Chondrocyte (in vitro differentiated cells): ENCODE results near the gene CCDC137. TPM values are rescaled to one million over a fixed set of nuclear protein-coding genes. Genes with fewer than 3 reads are reported as not detected.

Experiments used
- DNase-seq: peaks from one replicate; pipeline ENCODE4 v3.0.0; 2021; ENCODE audit warnings: mixed read lengths, low spot score
- H3K27ac Mint-ChIP-seq: one replicate; pipeline ENCODE4 v1.8.0; 2021; ENCODE audit warnings: mild to moderate bottlenecking, moderate library complexity, mixed read lengths; ENCODE audit not compliant: unreplicated experiment
- H3K27me3 Mint-ChIP-seq: 2 replicates; pipeline ENCODE4 v1.8.0; 2021; ENCODE audit warnings: low read depth, mixed read lengths
- H3K36me3 Mint-ChIP-seq: 2 replicates; pipeline ENCODE4 v1.8.0; 2021; ENCODE audit warnings: low read depth, mixed read lengths
- H3K4me1 Mint-ChIP-seq: 2 replicates; pipeline ENCODE4 v1.8.0; 2021; ENCODE audit warnings: low read depth, mild to moderate bottlenecking, mixed read lengths
- H3K4me3 Mint-ChIP-seq: one replicate; pipeline ENCODE4 v1.8.0; 2021; ENCODE audit warnings: mild to moderate bottlenecking, moderate library complexity, mixed read lengths; ENCODE audit not compliant: unreplicated experiment
- H3K9me3 Mint-ChIP-seq: 2 replicates; pipeline ENCODE4 v1.8.0; 2021; ENCODE audit warnings: low read depth, mixed read lengths
- total RNA-seq: library from RNA; stranded (reverse); gene quantifications from 3 replicates; pipeline ENCODE4 v1.2.1, GENCODE V29; 2021
- TF ChIP-seq, protein P1 (sequence below): fragments of 200-600 bp; sonication (generic); IDR thresholded peaks from 2 replicates; pipeline ENCODE4 v1.5.0; 2021; ENCODE audit warnings: antibody characterized with exemption, mild to moderate bottlenecking, moderate library complexity

CCDC137 gene
- total RNA-seq, 1 donor from 2014 or later: 15.4 TPM

DNA sequence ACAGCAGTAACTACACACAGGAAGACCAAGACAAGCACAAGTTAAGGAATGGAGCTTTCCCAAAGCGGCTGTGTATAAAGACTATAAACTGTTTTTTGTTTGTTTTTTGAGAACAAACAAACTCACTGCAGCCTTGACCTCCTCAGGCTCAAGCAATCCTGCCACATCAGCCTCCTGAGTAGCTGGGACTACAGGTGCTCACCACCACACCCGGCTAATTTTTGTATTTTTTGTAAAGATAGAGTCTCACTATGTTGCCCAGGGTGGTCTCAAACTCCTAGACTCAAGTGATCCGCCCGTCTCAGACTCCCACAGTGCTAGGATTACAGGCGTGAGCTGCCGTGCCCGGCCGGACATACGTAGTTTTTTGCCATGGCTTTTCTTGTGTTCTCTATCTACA, 6.1 kb upstream of the CCDC137 start:
- TF ChIP-seq, protein P1, sequence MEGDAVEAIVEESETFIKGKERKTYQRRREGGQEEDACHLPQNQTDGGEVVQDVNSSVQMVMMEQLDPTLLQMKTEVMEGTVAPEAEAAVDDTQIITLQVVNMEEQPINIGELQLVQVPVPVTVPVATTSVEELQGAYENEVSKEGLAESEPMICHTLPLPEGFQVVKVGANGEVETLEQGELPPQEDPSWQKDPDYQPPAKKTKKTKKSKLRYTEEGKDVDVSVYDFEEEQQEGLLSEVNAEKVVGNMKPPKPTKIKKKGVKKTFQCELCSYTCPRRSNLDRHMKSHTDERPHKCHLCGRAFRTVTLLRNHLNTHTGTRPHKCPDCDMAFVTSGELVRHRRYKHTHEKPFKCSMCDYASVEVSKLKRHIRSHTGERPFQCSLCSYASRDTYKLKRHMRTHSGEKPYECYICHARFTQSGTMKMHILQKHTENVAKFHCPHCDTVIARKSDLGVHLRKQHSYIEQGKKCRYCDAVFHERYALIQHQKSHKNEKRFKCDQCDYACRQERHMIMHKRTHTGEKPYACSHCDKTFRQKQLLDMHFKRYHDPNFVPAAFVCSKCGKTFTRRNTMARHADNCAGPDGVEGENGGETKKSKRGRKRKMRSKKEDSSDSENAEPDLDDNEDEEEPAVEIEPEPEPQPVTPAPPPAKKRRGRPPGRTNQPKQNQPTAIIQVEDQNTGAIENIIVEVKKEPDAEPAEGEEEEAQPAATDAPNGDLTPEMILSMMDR: no peak
- no peak overlapping the region for H3K4me3 Mint-ChIP-seq

DNA sequence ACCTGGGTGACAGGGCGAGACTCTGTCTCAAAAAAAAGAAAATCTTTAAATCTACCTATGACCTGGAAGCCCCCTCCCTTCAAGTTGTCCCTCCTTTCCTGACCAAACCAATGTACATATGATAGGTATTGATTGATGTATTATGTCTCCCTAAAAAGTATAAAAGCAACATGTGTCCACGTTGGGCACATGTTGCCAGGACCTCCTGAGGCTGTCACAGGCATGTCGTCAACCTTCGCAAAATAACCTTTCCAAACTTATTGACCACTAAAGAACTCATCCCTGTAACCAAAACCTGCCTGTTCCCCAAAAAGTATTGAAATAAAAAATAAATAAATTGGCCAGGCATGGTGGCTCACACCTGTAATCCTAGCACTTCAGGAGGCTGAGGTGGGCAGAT, 4.5 kb upstream of the CCDC137 start:
- no peaks in the 10 kb centered on the region for H3K36me3 Mint-ChIP-seq
- no peak for DNase-seq
- H3K4me1 Mint-ChIP-seq: peaks cover 11% of the 10 kb centered on the region
- H3K27ac Mint-ChIP-seq: no peak overlapping the region
- no peak overlapping the region for H3K4me3 Mint-ChIP-seq
- H3K27me3 Mint-ChIP-seq: no peaks in the 10 kb centered on the region
- TF ChIP-seq, protein P1: no peak
- no peaks in the 10 kb centered on the region for H3K9me3 Mint-ChIP-seq

More for the DNA sequence above, 6.1 kb upstream of the CCDC137 start:
- no peak for DNase-seq
- peaks cover 3% of the 10 kb centered on the region for H3K4me1 Mint-ChIP-seq
- no peak overlapping the region for H3K27ac Mint-ChIP-seq
- H3K27me3 Mint-ChIP-seq: no peaks in the 10 kb centered on the region
- H3K36me3 Mint-ChIP-seq: no peaks in the 10 kb centered on the region
- H3K9me3 Mint-ChIP-seq: no peaks in the 10 kb centered on the region

DNA sequence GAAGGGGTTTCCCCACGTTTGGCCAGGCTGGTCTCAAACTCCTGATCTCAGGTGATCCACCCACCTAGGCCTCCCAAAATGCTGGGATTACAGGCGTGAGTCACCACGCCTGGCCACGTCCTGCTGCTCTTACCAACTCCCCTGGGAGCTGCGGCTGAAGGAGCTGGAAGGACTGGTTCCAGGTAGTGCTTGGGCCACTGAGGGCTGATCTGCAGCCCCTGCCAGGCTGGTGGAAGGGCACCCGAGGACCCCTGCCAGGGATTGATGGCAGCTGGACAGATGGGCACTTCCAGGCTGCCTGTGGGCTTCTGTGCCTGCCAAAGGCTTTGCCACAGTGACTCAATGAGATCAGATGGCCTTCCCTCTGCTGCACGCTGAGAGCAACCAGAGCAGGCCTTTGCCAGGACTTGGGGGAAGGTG, 2.5 kb upstream of the CCDC137 start:
- Mint-ChIP-seq H3K36me3 (no peaks in the 10 kb centered on the region), H3K4me3 (no peak overlapping the region), H3K4me1 (peaks cover 26% of the 10 kb centered on the region), H3K27ac (peak overlapping the region; percentile 41), H3K9me3 (no peaks in the 10 kb centered on the region), H3K27me3 (no peaks in the 10 kb centered on the region)
- TF ChIP-seq, protein P1: no peak
- no peak for DNase-seq

DNA sequence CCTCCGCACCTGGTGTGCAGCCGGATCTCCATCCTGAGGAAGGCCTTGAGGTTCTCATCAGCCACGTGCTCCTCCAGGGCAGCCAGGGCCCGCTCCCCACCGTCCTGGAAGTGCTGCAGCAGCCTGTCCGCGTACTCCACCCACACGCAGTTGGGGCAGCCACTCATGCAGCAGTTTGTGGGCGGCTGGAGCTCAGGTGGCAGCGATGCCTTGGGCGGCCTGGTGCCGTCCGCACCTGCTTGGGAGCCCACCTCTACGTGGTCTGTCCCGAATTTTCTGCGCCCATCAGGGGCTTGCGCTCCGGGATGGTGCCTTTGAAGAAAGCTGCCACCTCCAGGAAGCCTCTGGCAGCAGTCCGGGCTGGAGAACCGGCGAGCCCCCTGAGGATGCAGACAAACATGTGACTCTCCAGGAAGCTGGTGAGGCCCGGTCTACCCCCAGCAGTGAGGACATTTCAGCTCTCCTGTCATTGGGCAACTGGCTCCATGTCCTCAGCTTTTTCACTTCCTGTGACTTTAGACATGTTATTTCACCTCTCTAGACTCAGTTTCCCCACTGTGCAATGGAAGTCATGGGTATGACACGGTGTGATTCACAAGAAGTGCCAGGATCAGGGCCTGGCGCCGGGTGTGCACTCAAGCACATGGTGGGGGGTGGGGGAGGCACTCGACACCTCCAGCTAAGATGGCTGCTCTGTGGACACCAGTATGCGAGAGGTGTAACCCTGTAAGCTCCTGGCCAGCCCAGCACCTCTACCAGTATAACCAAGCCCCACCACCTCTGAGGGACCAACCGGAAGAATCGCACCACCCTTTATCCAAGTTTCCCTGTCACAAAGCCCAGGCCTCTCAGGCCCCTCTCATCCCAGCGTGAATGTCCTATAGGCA, 1.1 kb upstream of the CCDC137 start:
- peak; percentile 68 for DNase-seq
- H3K4me1 Mint-ChIP-seq: peaks cover 26% of the 10 kb centered on the region
- peak overlapping the region; percentile 74 for H3K27ac Mint-ChIP-seq
- H3K4me3 Mint-ChIP-seq: peak overlapping the region; percentile 94
- peaks cover 2% of the 10 kb centered on the region for H3K36me3 Mint-ChIP-seq
- TF ChIP-seq, protein P1: no peak
- no peaks in the 10 kb centered on the region for H3K27me3 Mint-ChIP-seq
- no peaks in the 10 kb centered on the region for H3K9me3 Mint-ChIP-seq

DNA sequence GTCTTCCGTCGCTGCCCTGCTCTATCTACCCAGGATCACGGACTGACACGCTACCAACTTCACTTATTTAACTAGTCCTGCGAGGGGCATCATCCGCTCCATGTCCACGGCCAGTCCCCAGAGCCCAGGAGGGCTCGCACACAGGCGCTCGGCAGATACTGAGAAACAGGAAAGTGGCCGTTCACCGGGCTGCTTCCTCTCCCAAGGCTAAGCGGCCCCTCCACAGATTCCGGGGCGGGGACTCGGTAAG, 520 bp upstream of the CCDC137 start:
- peak overlapping the region; percentile 74 for H3K27ac Mint-ChIP-seq
- H3K4me3 Mint-ChIP-seq: peak overlapping the region; percentile 94
- no peaks in the 10 kb centered on the region for H3K9me3 Mint-ChIP-seq
- H3K4me1 Mint-ChIP-seq: peaks cover 26% of the 10 kb centered on the region
- no peaks in the 10 kb centered on the region for H3K27me3 Mint-ChIP-seq
- H3K36me3 Mint-ChIP-seq: peaks cover 2% of the 10 kb centered on the region
- peak; percentile 61 for DNase-seq
- TF ChIP-seq, protein P1: no peak
